ENCODE data around the gene MRO. TPM values are rescaled to one million over a fixed set of nuclear protein-coding genes. Genes with fewer than 3 reads are reported as not detected.

MRO gene
- polyA plus RNA-seq, 2 of the 4 experiments (the other 2 are of a cell fraction), result 0.31 to 0.39 TPM

GRCh38 chr18:50803592-50803991, 16.2 kb downstream of the MRO start:
- ATAC-seq (no peak), FAIRE-seq (no peak), DNase-seq (ENCODE audit: low read depth in 1 of 2, low spot score in 1 of 2) (no peak)
- Histone ChIP-seq H3K4me2 (no peak overlapping the region), H3K9me3 (no peaks in the 10 kb centered on the region), H3K4me1 (no peaks in the 10 kb centered on the region), H3K4me3 (no peak overlapping the region), H3K27ac (no peak overlapping the region)
- POLR2A ChIA-PET, result no interaction called here
- no peak for TF ChIP-seq RNF2 (IDR thresholded peaks at IDR 0.05; ENCODE audit: borderline replicate concordance, low read depth)
- TF ChIP-seq KDM5A (IDR thresholded peaks at IDR 0.05), result no peak
- no peak for TF ChIP-seq EHMT2 (IDR thresholded peaks at IDR 0.05; ENCODE audit: low read depth)
- no peak for TF ChIP-seq ZNF302 (CRISPR knock-in tag; IDR thresholded peaks at IDR 0.05)
- no peak for TF ChIP-seq GATA3 (IDR thresholded peaks at IDR 0.05; ENCODE audit: borderline replicate concordance)
- no peak for TF ChIP-seq FOSL2 (IDR thresholded peaks at IDR 0.05)
- no peak for TF ChIP-seq FOSL2 (CRISPR knock-in tag; IDR thresholded peaks at IDR 0.05)
- no peak for TF ChIP-seq FOXS1 (CRISPR knock-in tag; IDR thresholded peaks at IDR 0.05)
- 71% methylated on average over 11 of the region's 11 CpGs for WGBS (ENCODE audit: missing lambda C conversion rate)
- CTCF ChIA-PET, result no interaction called here

- Histone ChIP-seq H3K4me1 (no peaks in the 10 kb centered on the region), H3K4me3 (no peak overlapping the region), H3K4me2 (no peak overlapping the region), H3K9me3 (no peaks in the 10 kb centered on the region), H3K27ac (no peak overlapping the region)
- FAIRE-seq (no peak), DNase-seq (ENCODE audit: low read depth in 1 of 2, low spot score in 1 of 2) (no peak), ATAC-seq (no peak)
- TF ChIP-seq CBX8 (IDR thresholded peaks at IDR 0.05) (no peak), CHD2 (IDR thresholded peaks at IDR 0.05; ENCODE audit: low read length, partially characterized antibody) (no peak), ESRRA (IDR thresholded peaks at IDR 0.05; ENCODE audit: borderline replicate concordance, low read length) (no peak), BHLHE40 (IDR thresholded peaks at IDR 0.05; ENCODE audit: low read depth, low read length) (no peak), MAFK (IDR thresholded peaks at IDR 0.05; ENCODE audit: partially characterized antibody) (no peak), TFCP2L1 (CRISPR knock-in tag; IDR thresholded peaks at IDR 0.05) (no peak), PHF8 (IDR thresholded peaks at IDR 0.05; ENCODE audit: borderline replicate concordance, low read depth) (no peak), E2F6 (IDR thresholded peaks at IDR 0.05; ENCODE audit: borderline replicate concordance, low read depth) (no peak)
- CTCF ChIA-PET, result no interaction called here
- WGBS (ENCODE audit: missing lambda C conversion rate), result 16% methylated on average over 3 of the region's 3 CpGs
- POLR2A ChIA-PET, result no interaction called here
These were observed 17.7 kb downstream of the MRO start for GRCh38 chr18:50802141-50802540.

GRCh38 chr18:50797142-50797541, 22.7 kb downstream of the MRO start:
- FAIRE-seq, result no peak

GRCh38 chr18:50796495-50796894, 23.3 kb downstream of the MRO start:
- Histone ChIP-seq H3K9me3 (no peaks in the 10 kb centered on the region), H3K4me3 (no peak overlapping the region), H3K4me2 (no peak overlapping the region), H3K27ac (no peak overlapping the region), H3K4me1 (no peaks in the 10 kb centered on the region)
- ChIA-PET POLR2A (no interaction called here), CTCF (no interaction called here)
- ATAC-seq (no peak), DNase-seq (ENCODE audit: low read depth in 1 of 2, low spot score in 1 of 2) (no peak), FAIRE-seq (no peak)
- TF ChIP-seq CBX2 (IDR thresholded peaks at IDR 0.05; ENCODE audit: borderline replicate concordance, low read depth) (no peak), FOSL2 (IDR thresholded peaks at IDR 0.05) (no peak), FOSL2 (CRISPR knock-in tag; IDR thresholded peaks at IDR 0.05) (no peak), GATA3 (IDR thresholded peaks at IDR 0.05; ENCODE audit: borderline replicate concordance) (no peak), PBX3 (IDR thresholded peaks at IDR 0.05) (no peak), FOSB (CRISPR knock-in tag; IDR thresholded peaks at IDR 0.05) (no peak), ZSCAN20 (CRISPR knock-in tag; IDR thresholded peaks at IDR 0.05) (no peak)
- WGBS (ENCODE audit: missing lambda C conversion rate), result 10% methylated on average over 2 of the region's 2 CpGs

More at GRCh38 chr18:50797142-50797541, 22.7 kb downstream of the MRO start:
- H3K4me1 ChIP-seq, result no peaks in the 10 kb centered on the region
- ChIA-PET POLR2A (no interaction called here), CTCF (no interaction called here)
- H3K4me3 ChIP-seq, result no peak overlapping the region
- no peak for ATAC-seq
- H3K4me2 ChIP-seq, result no peak overlapping the region
- H3K27ac ChIP-seq, result no peak overlapping the region
- no peak for TF ChIP-seq CBX2 (IDR thresholded peaks at IDR 0.05; ENCODE audit: borderline replicate concordance, low read depth)
- no peak for TF ChIP-seq JUN (IDR thresholded peaks at IDR 0.05)
- TF ChIP-seq ZSCAN20 (CRISPR knock-in tag; IDR thresholded peaks at IDR 0.05), result no peak
- TF ChIP-seq HOXB5 (CRISPR knock-in tag; IDR thresholded peaks at IDR 0.05), result no peak
- no peak for TF ChIP-seq NFE2L2 (conservative IDR thresholded peaks at IDR 0.05; ENCODE audit: low read length)
- no peak for TF ChIP-seq ZNF302 (CRISPR knock-in tag; IDR thresholded peaks at IDR 0.05)
- TF ChIP-seq NR3C1 (IDR thresholded peaks at IDR 0.05), result no peak
- TF ChIP-seq KDM5A (IDR thresholded peaks at IDR 0.05), result no peak
- no peak for TF ChIP-seq HOXA7 (CRISPR knock-in tag; IDR thresholded peaks at IDR 0.05)
- TF ChIP-seq EHMT2 (IDR thresholded peaks at IDR 0.05; ENCODE audit: low read depth), result no peak
- no peak for TF ChIP-seq POLR2AphosphoS2 (conservative IDR thresholded peaks at IDR 0.05; ENCODE audit: low read length)
- no peak for TF ChIP-seq RFX5 (IDR thresholded peaks at IDR 0.05)
- TF ChIP-seq TFCP2L1 (CRISPR knock-in tag; IDR thresholded peaks at IDR 0.05), result no peak
- no peak for TF ChIP-seq RARB (CRISPR knock-in tag; IDR thresholded peaks at IDR 0.05)
- no peak for DNase-seq (ENCODE audit: low read depth in 1 of 2, low spot score in 1 of 2)
- 48% methylated on average over 6 of the region's 7 CpGs for WGBS (ENCODE audit: missing lambda C conversion rate)
- no peaks in the 10 kb centered on the region for H3K9me3 ChIP-seq

All from A549 (cell line).